Left colon (tissue), 2 donors: ENCODE measurements around the gene TACC3. TPM values are rescaled to one million over a fixed set of nuclear protein-coding genes. Genes with fewer than 3 reads are reported as not detected.

Experiments
- ATAC-seq: fragments of 200-7000 bp; cut with Tn5 transposase; one replicate; pipeline ENCODE4 v1.9.1; 2020; ENCODE audit warnings: mild to moderate bottlenecking, moderate library complexity
- DNase-seq, 2 donors: peaks; one replicate each; pipeline ENCODE4 v3.0.0-alpha.2; 2020
- intact Hi-C, 2 donors: fragments of 100-400 bp; cut with DNase I in 1 of 2; cut with micrococcal nuclease in 1 of 2; formaldehyde crosslinking; loops; one replicate each; pipeline versions ENCODE4 v1.11.2 to v1.14.0; 2022; cut with DNase I, micrococcal nuclease
- total RNA-seq, 2 donors: library from RNA; stranded (reverse); fragmentation: NEBNext Ultra II Directional; extraction: Animal tissue kit (Norgen Biotek cat#: 25700); gene quantifications; one replicate each; pipeline ENCODE4 v1.2.1, GENCODE V29; 2021
- donor health status: DM: no; HTN: no; CAD: no.
- donor health status: DM: yes; HTN: yes; CAD: no.

TACC3 gene
- total RNA-seq, 2 donors from 2014 or later, result 8.9 to 18.3 TPM

DNA sequence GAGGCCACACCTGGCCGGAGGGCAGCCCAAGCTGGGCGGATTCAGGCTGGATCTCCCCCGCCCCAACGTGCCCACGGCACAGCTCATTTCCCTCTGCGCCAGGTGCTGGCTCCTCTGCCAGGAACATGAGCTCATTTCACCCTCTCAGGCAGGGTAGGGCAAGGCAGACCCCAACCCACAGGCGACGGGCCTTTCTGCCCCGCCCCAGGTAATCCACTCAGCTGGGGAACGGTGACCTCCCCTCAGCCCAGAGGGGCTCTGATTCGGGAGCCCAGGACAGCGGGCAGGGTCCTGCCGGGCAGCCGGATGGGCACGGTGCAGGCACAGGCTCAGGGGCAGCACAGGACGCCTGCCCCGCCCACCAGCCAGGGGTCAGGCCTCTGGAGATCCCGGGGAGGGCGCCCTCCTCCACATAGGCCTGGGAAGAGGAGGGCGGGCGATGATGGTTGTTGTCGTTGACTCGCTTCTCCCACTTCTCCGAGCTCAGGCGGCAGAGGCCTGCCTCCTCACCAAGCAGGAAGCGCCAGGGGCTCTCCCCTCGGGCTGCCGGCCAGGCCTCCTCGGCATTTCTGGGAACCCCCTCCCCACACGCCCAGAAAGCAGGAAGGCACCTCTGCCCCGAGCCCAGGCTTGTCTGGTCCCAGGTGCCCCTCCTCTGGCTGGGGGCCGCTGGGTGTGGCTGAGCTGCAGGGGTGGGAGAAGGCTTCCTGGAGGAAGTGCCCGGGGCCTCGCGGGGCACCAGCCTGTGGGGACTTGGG, 31.1 kb downstream of the TACC3 start:
- peak in 1 of 2 donors; percentile 44 for DNase-seq
- intact Hi-C loops, result loop anchor here in 1 of 2 donors (5.0 kb wide), 1 partner anchor 145 kb away; no protein-coding TSS in a partner anchor

DNA sequence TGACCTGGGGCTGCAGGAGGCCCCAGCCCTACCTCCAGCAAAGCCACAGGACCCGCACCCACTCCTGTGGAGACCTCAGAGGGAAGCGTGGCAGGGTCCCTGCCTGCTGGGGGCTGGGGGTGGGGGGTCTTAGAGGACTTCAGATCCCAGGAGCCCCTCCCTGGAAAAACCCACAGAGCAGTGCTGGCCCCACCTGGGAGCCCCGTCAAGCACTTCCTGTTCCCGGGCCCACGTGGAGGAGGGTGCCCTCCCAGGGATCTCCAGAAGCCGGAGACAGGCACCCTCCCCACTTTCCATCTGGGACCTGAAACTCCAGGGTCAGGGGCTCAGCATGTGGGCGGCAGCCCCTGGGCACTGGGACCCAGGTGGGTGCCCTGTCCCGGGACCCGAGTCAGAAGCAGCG, 32.0 kb downstream of the TACC3 start:
- ATAC-seq, result no peak
- DNase-seq, result no peak
- intact Hi-C loops, result loop anchor here in 1 of 2 donors (5.0 kb wide), 1 partner anchor 144 kb away; no protein-coding TSS in a partner anchor

More for the DNA sequence above, 31.1 kb downstream of the TACC3 start:
- peak; percentile 53 for ATAC-seq

DNA sequence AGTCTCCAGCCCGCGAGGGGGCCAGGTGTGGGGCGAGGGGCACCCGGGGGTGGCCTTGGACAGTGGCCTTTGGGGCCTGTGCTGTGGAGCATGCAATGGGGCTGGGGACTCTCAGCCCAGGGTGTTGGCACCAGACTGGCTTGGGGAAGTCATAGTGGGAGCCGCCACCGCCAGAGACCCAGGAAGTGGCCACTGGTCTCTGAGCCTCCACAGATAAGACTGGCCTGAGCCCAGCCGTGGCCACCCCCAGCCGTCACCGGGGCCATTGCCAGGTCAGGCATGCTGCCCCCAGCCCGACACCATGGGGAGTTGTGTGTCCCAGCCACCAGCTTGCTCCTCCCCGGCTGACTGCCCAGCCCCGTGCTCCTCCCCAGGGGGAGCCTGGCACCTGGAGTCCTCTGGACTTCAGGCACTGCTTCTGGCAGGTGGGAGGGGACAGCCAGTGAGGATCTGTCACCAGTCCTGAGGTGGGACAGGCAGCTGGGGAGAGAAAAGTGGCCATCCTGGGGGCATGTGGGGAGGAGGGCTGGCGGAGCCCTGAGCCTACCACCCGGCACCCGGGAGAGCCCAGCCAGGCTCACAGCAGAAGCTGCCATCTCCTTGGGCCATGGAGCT, 32.5 kb downstream of the TACC3 start:
- no peak for ATAC-seq
- intact Hi-C loops, result loop anchor here in 1 of 2 donors (5.0 kb wide), 1 partner anchor 143 kb away; no protein-coding TSS in a partner anchor
- no peak for DNase-seq

DNA sequence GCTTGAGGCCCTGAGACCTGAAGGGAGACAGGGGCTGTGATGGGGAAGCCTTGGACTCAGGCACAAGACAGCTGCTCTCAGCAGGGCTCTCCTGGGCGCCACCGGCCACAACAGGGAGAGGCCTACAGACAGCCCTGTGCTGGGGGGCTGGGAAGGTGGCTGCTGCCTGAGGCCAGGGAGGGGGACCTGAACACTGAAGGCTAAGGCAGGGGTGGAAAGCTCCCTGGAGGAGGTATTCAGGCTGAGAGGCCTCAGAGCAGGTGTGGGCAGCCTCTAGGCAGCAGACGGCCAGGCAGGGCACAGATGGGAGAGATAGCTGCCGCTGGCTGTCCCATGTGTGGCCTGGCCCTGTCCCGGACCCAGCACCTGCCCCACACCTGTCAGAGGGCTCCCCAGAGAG, 33.0 kb downstream of the TACC3 start:
- intact Hi-C loops, result loop anchor here in 1 of 2 donors (5.0 kb wide), 1 partner anchor 143 kb away; no protein-coding TSS in a partner anchor
- DNase-seq (no peak), ATAC-seq (no peak)

DNA sequence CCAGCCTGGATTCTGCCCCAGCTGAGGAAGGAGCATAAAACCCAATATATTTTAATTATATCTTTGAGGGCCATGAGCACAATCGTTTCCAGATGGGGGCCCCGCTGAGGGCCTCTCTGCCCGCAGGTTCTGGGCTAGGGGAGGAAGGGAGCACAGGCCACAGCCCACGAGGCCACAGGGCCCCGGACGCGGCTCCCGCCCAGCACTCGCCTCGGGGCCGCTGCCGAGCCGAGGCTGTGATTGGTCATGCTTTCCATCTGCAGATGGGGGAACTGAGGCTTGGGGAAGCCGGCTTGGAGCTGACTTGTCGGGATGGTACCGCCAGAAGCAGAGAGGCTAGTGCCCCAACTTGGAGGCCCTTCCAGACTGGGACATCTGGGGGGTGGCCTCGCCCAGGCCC, 34.0 kb downstream of the TACC3 start:
- intact Hi-C loops, result no loop called here
- DNase-seq (no peak), ATAC-seq (no peak)

DNA sequence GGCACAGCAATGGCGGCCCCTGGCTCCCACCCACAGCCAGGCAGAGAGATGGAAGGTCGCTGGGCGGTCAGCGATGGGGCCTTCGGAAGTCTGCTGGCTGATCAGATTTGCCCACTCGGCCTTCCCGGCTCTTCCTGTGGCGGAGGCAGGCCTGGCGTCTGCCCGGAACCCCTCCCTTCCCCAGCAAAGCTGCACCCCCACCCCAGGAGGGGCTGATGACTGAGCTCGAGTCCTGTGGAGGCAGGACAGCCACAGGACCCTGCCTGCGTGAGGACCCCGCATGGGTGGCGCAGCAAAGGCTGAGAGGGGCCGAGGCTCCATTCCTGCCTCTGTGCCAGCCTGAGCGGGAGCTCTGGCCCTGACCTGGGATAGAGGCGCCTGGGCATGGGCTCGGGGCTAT, 34.8 kb downstream of the TACC3 start:
- intact Hi-C loops, result no loop called here
- ATAC-seq (no peak), DNase-seq (no peak)

DNA sequence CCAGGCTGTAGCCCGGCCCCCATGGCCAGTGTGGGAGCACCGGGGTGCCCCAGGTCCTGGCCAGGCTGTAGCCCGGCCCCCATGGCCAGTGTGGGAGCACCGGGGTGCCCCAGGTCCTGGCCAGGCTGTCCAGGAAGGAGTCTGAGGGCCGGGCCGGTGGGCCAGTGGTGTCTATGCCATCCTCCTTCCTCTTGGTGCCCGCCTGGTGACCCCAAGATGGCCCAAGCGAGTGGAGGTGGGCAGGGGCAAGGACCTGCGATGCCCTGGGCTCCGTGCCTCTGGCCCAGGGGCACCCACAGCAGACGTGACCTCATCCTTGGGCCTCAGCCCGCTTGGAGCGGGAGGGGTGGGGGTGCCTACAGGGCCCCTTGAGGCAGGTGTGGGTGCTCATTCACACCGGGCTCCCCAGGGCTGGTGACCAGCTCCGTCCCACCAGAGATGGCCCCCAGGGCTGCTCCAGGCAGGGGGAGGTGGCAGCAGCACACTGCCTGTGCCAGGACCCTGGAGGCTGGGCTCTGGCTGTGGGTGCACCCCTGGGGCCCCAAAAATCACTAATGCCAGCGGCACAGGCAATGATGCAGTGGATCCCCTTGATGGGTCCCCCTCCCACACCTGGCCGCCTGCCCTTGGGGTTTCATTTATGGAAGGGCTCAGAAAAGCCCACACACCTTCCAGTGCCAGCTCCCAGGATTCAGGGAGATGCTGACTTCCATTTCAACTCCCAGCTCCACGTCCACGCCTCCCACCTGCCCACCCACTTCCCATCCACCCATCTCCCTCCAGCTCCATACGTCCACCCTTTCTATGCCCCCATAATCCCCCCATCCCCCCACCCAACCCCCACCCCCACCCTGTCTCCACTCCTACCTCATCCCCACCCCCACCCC, 35.8 kb downstream of the TACC3 start:
- ATAC-seq, result no peak

DNA sequence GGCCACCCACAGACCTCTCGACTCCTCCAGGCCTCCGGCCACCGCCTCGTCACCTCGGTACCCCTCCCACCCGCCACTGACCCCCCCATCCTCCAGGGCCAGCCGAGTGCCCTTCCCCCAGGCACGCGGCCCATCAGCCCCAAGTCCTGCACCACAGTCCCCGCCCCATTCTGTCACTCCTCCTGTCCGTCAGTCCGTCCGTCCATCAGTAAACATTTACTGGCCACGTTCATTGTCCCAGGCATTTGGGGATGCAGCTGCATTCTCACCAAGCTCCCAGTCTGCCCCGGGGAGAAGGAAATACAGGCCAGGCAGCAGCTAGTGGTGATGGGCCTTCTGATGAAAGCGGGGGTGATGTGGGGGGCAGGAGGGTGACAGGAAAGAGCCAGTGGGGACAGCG, 36.5 kb downstream of the TACC3 start:
- intact Hi-C loops, result no loop called here
- DNase-seq (no peak), ATAC-seq (no peak)

More for the DNA sequence above, 35.8 kb downstream of the TACC3 start:
- no peak for DNase-seq
- intact Hi-C loops, result no loop called here

DNA sequence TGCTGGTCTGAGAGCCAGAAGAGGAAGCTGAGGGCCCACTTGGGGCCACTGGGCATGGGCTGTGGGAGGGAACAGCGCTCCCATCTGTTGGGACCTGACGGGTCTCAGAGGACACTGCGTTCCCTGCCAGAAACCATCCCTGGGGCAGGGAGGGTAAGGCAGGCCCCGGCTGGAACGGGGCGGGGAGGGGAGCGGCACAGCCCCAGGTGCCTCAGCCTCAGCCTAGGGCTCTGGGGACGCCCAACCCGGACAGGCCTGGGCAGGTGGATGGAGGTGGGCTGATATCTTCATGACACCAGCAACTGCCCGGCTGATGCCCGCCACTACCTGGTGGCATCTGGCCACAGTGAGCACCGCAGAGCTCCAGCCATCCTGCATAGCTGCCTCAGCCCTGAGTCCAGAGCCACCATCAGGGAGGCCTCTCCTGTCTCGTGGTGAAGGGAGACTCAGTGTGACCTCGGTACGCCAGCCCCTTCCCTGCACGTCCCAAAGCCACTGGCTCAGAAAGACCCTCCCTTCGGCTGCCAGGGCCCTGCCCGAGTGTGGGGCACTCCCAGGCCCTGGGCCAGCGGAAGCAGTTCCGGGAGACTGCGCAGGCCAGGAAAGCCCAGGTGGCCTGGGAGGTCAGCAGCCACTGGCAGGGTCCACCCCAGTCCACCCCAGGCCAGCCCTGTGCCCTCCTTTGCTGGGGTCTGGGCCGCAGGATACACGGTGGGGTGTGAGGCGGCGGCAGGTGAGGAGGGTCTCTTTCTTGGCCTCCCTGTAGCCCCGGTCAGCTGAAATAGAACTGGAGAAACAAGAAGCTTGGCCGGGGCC, 37.2 kb downstream of the TACC3 start:
- intact Hi-C loops, result no loop called here
- ATAC-seq, result no peak
- DNase-seq, result no peak

DNA sequence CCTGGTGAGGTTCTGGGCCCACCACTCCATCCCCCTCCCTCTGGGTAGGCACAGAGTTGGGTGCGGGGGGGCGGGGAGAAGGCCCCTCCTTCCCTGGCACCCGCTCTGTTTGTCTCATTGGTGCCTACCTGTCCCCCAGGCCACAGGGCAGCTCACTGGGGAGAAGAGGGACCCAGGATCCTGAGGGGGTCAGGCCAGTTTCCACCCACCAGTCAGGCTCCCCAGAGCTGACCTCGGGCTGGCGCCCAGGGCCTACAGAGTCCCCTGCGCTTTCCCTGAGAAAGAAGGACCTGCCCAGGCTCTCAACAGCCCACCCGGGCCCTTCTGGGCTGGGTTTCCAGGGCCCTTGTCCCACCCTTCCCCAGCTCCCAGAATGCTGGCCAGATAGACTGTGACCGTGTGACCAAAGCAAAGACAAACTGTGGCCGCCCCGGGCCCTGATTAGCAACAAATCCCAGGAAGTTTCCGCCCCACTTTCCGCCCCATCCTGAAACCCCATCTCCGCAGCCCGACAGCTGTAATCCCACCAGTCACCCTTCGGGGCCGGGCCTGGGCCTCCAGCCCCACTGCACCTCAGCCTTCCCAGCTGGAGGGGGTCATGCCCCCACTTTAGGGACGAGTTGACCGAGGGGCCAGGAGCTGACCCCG, 38.0 kb downstream of the TACC3 start:
- intact Hi-C loops, result no loop called here
- DNase-seq (no peak), ATAC-seq (no peak)

DNA sequence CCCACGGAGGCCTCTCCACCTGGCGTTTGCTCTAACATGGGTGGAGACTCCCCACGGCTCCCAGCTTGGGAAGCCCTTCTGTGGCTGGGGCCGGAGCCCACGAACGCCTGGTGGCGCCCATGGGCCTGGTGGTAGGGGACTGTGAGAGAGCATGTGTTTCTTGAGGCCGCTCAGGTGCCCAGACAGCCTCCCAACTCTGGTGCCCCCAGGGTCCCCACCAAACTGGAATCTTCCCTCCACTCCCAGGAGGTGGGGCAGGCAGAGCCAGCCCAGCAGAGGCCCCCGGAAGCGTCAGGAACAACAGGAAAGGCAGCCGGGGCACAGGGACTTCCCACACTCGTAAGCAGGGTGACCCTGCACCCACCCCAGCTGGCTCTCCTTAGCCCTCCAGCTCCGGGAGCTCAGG, 38.5 kb downstream of the TACC3 start:
- no peak for ATAC-seq
- no peak for DNase-seq
- intact Hi-C loops, result no loop called here

DNA sequence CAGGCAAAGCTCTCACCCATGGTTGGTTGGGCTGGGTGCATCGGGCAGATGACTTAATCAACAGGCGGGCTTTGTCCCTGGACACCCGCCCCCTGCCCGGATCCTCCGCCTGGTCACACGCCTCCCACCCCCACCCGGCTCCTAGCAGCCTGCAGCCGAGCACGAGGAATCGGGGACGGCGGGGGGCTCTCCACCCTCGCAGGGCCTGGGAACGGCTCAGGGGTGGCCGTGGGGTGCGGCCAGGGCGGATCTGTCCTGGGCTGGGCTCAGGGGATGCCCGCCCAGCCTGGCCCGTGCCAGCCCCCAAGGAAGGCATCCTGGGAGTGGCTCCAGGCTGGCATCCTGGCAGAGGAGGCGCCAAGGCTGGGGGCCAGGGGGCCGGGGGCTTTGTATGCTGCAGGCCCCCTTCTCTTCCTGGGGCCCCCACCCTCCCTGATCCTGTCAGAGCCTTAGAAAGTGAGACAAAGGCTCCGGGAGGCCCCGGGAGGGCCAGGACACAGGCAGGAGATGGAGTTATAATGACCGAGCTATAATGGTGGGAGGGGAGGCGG, 39.3 kb downstream of the TACC3 start:
- ATAC-seq (no peak), DNase-seq (no peak)
- intact Hi-C loops, result no loop called here

DNA sequence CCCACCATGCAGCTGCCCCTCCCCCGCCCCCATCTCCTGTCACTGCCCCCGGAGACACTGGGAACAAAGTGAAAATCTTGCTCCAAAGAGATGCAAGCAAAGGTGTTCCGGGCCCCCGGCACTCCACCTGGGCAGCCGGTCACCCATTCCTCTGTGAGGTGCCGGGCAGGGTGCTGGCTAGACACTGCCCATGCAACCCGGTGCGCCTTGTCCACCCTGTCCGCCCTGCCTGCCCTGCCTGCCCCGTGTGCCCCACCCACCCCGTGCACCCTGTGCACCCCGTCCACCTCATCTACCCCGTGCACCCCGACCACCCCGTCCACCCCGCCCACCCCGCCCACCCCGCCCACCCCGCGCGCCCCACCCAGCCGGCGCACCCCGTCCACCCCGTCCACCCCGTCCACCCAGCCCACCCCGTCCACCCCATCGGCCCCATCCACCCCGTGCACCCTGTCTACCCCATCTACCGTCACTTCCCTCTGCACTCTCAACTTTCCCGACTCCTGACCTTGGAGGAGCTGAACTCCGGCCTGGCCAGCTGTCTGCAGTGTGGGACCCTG, 39.9 kb downstream of the TACC3 start:
- intact Hi-C loops, result no loop called here
- no peak for DNase-seq
- no peak for ATAC-seq

DNA sequence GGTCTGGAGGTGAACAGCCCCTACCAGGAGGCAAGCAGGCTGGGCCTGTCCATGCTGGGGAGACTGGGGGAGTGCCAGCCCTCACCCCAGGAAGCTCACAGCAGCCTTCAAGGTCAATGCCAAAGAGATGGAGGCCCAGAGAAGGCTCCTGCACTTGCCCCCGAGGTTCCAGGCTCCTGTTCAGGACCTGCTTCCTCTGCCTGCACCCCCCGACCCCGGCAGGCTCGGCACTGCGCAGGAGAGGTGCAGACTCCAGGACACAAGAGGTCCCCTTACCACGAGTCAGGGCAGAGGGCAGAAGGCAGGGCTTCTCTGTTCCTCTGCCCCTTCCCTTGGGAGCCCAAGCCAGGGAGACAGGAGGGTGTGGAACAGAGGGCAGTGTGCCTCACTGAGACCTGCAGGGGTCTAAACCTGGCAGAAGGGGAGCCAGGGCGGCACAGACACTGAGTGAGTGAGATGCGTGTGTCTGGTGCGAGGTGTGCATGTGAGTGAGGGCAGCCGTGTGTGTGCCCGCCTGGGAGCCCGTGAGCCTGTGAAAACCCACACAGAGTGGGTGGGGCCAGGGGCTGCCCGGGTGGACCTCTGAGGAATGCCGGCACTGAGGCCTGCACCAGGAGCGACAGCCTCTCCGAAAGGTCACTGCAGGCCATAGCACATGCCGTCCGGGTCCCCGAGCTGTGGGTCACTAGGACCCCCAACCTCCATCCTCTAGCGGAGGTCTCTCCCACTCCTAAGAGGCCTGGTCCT, 41.1 kb downstream of the TACC3 start:
- ATAC-seq, result no peak
- intact Hi-C loops, result no loop called here
- DNase-seq, result no peak

DNA sequence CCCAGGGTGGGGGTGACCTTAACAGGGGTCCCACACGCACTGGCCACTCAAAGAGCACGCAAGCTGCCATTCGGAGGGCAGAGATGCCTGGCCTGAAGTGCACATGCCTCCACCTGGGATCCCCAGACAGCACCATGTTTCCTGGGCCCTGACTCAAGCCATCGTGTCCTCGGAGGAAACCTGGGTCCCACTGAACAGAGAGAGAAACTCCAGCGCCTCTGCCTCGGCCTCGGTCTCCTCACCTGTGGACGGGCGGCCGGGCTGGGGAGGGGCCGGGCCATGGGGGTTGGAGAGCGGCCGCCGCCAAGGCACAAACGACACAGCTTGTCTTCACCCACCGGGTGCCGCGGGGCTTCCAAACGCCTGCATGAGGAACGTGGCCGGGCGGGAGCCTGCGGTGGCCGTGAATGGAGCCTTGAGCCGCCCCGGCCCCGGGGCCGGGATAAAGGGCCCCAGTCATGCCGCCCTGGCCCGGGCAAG, 41.8 kb downstream of the TACC3 start:
- ATAC-seq (no peak), DNase-seq (no peak)
- intact Hi-C loops, result no loop called here

DNA sequence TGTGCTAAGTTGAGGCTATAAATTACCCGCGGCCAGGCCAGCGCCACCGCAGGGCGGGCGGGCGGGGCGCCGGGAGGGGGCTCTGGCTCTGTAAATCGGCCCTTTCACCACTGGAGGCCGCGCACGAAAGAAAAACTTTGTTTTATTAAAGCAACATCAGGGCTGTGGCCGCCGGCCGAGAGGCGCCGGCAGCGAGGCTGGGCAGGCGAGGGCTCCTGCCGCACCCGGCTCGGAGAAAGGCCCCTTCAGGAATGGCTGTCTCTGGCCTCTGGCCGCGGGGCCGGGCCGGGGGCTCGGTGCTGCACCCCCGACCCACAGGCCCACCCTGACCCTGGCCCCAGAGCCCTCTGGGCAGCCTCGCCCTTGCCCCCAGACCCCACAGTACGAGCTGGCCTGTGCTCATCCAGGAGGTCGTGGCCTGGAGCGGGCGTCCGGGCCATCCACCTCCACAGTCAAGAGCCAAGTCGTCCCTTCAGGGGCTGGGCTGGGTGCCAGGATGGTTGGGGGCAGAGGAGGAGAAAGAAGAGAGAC, 42.3 kb downstream of the TACC3 start:
- peak; percentile 61 for ATAC-seq
- DNase-seq, result peak in 1 of 2 donors; percentile 45

More for the DNA sequence above, 42.3 kb downstream of the TACC3 start:
- intact Hi-C loops, result no loop called here
